Keratinocyte (primary cell): ENCODE data around the gene SRRM5.

Source experiments
- EZH2 ChIP-seq: IDR thresholded peaks from one replicate; pipeline ENCODE4 v1.6.1; 2012; ENCODE audit warnings: inconsistent platforms, mild to moderate bottlenecking, low read length, moderate library complexity
- TF ChIP-seq, protein P1 (sequence below), 3 experiments: IDR thresholded peaks in 1 of 3; conservative IDR thresholded peaks in 1 of 3; optimal IDR thresholded peaks in 1 of 3; 2 replicates in 2 of 3; 3 replicates in 1 of 3; pipeline versions ENCODE3 to v1.5.1; 2011; ENCODE audit warnings: low read length in 3 of 3, mild to moderate bottlenecking in 3 of 3, moderate library complexity in 2 of 3, control low read depth in 1 of 3, inconsistent platforms in 1 of 3; ENCODE audit not compliant: insufficient read depth in 2 of 3; ENCODE audit errors: extremely low read depth in 1 of 3

GRCh38 chr19:43564800-43565199 lies 47.1 kb upstream of the SRRM5 start:
- TF ChIP-seq, protein P1, sequence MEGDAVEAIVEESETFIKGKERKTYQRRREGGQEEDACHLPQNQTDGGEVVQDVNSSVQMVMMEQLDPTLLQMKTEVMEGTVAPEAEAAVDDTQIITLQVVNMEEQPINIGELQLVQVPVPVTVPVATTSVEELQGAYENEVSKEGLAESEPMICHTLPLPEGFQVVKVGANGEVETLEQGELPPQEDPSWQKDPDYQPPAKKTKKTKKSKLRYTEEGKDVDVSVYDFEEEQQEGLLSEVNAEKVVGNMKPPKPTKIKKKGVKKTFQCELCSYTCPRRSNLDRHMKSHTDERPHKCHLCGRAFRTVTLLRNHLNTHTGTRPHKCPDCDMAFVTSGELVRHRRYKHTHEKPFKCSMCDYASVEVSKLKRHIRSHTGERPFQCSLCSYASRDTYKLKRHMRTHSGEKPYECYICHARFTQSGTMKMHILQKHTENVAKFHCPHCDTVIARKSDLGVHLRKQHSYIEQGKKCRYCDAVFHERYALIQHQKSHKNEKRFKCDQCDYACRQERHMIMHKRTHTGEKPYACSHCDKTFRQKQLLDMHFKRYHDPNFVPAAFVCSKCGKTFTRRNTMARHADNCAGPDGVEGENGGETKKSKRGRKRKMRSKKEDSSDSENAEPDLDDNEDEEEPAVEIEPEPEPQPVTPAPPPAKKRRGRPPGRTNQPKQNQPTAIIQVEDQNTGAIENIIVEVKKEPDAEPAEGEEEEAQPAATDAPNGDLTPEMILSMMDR (optimal IDR thresholded peaks at IDR 0.05 in 1 of 3, IDR thresholded peaks at IDR 0.05 in 1 of 3, conservative IDR thresholded peaks at IDR 0.05 in 1 of 3; ENCODE audit: extremely low read depth in 1 of 3, insufficient read depth in 2 of 3, low read length in 3 of 3): no peak
- TF ChIP-seq EZH2: no peak
